OCI-LY1 (cell line): ENCODE data around the gene HS1BP3.

Experiments used
- CTCF ChIP-seq: fragments of 200-600 bp; sonication (generic), shearing (Covaris generic); IDR thresholded peaks from 2 replicates; pipeline ENCODE4 v1.5.1; 2017; ENCODE audit warnings: mild to moderate bottlenecking, antibody characterized with exemption, low read length, moderate library complexity, mixed read lengths
- EZH2 ChIP-seq: fragments of 200-600 bp; sonication (generic), shearing (Covaris generic); IDR thresholded peaks from 2 replicates; pipeline ENCODE4 v1.8.0; 2017; ENCODE audit warnings: borderline replicate concordance, mixed run types, mild to moderate bottlenecking, antibody characterized with exemption, low read length, moderate library complexity, mixed read lengths

- TF ChIP-seq EZH2 (no peak), CTCF (no peak)
Measured at GRCh38 chr2:20619624-20620024, 31.3 kb downstream of the HS1BP3 start.
